Esophagus muscularis mucosa (tissue), 4 donors: ENCODE results near the gene DNAJA4.

Experiments
- CTCF ChIP-seq, 3 experiments: fragments of 200-600 bp in 2 of 3; fragments of 450-650 bp in 1 of 3; sonication (generic) in 2 of 3; IDR thresholded peaks; one replicate each; pipeline ENCODE4 v1.5.1; 2017 to 2019; ENCODE audit warnings: antibody characterized with exemption in 3 of 3, mild to moderate bottlenecking in 2 of 3, moderate library complexity in 1 of 3
- EP300 ChIP-seq: sonication (generic); formaldehyde crosslinking; IDR thresholded peaks from one replicate; pipeline ENCODE4 v1.6.1; 2017; ENCODE audit warnings: antibody characterized with exemption
- POLR2A ChIP-seq: fragments of 450-650 bp; IDR thresholded peaks from one replicate; pipeline ENCODE4 v1.6.1; 2017; ENCODE audit warnings: antibody characterized with exemption, moderate library complexity, mild to moderate bottlenecking, low read depth

- TF ChIP-seq CTCF (IDR thresholded peaks at IDR 0.05) (no peak), POLR2A (no peak), EP300 (no peak)
These were observed 29.8 kb upstream of the DNAJA4 start, which contains the start of gene ACSBG1 for GRCh38 chr15:78234515-78235040.
